ENCODE results near the gene VPS33B.

Gene VPS33B

GRCh38 chr15:91061997-91062396, 39.6 kb upstream of the VPS33B start:
- TF ChIP-seq, protein P1, sequence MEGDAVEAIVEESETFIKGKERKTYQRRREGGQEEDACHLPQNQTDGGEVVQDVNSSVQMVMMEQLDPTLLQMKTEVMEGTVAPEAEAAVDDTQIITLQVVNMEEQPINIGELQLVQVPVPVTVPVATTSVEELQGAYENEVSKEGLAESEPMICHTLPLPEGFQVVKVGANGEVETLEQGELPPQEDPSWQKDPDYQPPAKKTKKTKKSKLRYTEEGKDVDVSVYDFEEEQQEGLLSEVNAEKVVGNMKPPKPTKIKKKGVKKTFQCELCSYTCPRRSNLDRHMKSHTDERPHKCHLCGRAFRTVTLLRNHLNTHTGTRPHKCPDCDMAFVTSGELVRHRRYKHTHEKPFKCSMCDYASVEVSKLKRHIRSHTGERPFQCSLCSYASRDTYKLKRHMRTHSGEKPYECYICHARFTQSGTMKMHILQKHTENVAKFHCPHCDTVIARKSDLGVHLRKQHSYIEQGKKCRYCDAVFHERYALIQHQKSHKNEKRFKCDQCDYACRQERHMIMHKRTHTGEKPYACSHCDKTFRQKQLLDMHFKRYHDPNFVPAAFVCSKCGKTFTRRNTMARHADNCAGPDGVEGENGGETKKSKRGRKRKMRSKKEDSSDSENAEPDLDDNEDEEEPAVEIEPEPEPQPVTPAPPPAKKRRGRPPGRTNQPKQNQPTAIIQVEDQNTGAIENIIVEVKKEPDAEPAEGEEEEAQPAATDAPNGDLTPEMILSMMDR (conservative IDR thresholded peaks at IDR 0.05; ENCODE audit: low read depth, low read length): no peak

DNA sequence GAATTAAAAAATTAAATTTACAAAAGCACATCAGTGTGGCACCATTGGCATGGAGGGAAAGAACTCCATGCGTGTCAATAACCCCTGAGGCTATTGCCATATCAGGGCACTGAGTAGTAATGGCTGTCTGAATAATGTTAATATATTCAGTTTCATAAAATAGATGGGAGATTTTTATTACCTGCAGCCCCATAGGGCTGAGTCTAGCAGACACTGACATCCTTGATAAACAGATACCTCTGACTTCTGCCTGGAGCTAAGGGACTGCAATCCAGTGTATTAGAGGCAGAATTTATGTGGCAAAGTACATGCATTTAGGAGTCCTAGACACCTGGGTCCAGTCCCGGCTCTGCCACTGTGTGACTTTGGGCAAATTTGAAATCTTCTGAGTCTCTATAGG, 38.8 kb upstream of the VPS33B start:
- DNase-seq (ENCODE audit: low read depth): no peak
- TF ChIP-seq, protein P1 (conservative IDR thresholded peaks at IDR 0.05; ENCODE audit: low read depth, low read length): no peak
- H3K4me3 ChIP-seq (ENCODE audit: low read depth, low read length): no peak overlapping the region

More at GRCh38 chr15:91061997-91062396, 39.6 kb upstream of the VPS33B start:
- DNase-seq (ENCODE audit: low read depth): no peak
- H3K4me3 ChIP-seq (ENCODE audit: low read depth, low read length): no peak overlapping the region

GRCh38 chr15:91055548-91056331, 33.3 kb upstream of the VPS33B start:
- TF ChIP-seq, protein P1 (conservative IDR thresholded peaks at IDR 0.05; ENCODE audit: low read depth, low read length): peak; percentile 87
- no peak overlapping the region for H3K4me3 ChIP-seq (ENCODE audit: low read depth, low read length)
- peak; percentile 64 for DNase-seq (ENCODE audit: low read depth)

- TF ChIP-seq, protein P1 (conservative IDR thresholded peaks at IDR 0.05; ENCODE audit: low read depth, low read length): no peak
- DNase-seq (ENCODE audit: low read depth): no peak
- no peak overlapping the region for H3K4me3 ChIP-seq (ENCODE audit: low read depth, low read length)
These were observed 32.4 kb upstream of the VPS33B start for GRCh38 chr15:91054816-91055215.

DNA sequence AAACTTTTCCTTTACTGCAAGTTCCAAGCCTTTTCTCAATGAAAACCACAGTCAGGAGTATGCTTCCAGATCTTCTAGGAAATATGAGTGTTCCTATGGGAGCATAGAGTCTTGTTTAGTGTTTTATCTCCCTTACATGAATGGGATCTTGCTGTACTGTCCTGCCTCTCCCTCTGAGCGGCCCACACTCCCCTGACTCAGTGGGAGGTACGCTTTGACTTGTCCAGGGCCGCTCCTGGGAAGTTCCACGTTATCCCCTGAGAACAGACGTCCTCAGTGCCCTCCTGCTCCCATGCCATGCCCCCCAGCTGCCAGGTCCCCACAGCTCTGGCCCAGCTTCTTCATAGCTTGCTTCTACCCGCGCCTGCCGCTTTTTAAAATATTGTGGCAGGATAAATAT, 28.9 kb upstream of the VPS33B start:
- no peak overlapping the region for H3K4me3 ChIP-seq (ENCODE audit: low read depth, low read length)
- DNase-seq (ENCODE audit: low read depth): no peak
- TF ChIP-seq, protein P1 (conservative IDR thresholded peaks at IDR 0.05; ENCODE audit: low read depth, low read length): no peak

GRCh38 chr15:91050128-91050455, 27.7 kb upstream of the VPS33B start:
- H3K4me3 ChIP-seq (ENCODE audit: low read depth, low read length): no peak overlapping the region
- TF ChIP-seq, protein P1 (conservative IDR thresholded peaks at IDR 0.05; ENCODE audit: low read depth, low read length): no peak
- no peak for DNase-seq (ENCODE audit: low read depth)

Data from choroid plexus epithelial cell (primary cell).